HepG2 (cell line): ENCODE measurements around the gene SLC8A2. TPM values are rescaled to one million over a fixed set of nuclear protein-coding genes. Genes with fewer than 3 reads are reported as not detected.
"Not testable (repeated sequence)": the region's sequence is repeated elsewhere in the genome, so short reads cannot be mapped to it uniquely, and the experiment has no call there.

Experiments
- ATAC-seq: fragments of 200-7000 bp; cut with Tn5 transposase; 3 replicates; pipeline ENCODE4 v1.9.1; 2020; ENCODE audit warnings: mild to moderate bottlenecking, moderate library complexity
- BruUV-seq: library from RNA; stranded (reverse); fragments of 400-500 nt; replicated peaks from 2 replicates; lab custom pipeline; 2021; lab: Mats Ljungman, UMichigan
- CTCF ChIA-PET: fragments of 300-600 bp; formaldehyde crosslinking; extraction: SDS; loops from one replicate; lab custom pipeline; 2021; ENCODE audit warnings: low total read pairs, inconsistent platforms, low intra/inter-chr PET ratio; lab: Yijun Ruan, JAX
- POLR2A ChIA-PET: fragments of 350-600 bp; sonication (Branson Sonifier 250); formaldehyde crosslinking; loops from one replicate; lab custom pipeline; 2020; ENCODE audit warnings: antibody characterized with exemption, inconsistent platforms; lab: Yijun Ruan, JAX
- DNase-seq: peaks from one replicate; pipeline ENCODE4 v3.0.0-alpha.2; 2015; ENCODE audit warnings: low spot score
- FAIRE-seq: peaks from 3 replicates; lab custom pipeline; 2011; peaks lifted over from hg19 to GRCh38; lab: Jason Lieb, UNC
- H2AFZ ChIP-seq: one replicate; pipeline ENCODE4 v1.6.1; 2011; ENCODE audit warnings: low read length, inconsistent platforms
- H3K27ac ChIP-seq: fragments of 300-600 bp; 3 replicates; pipeline ENCODE4 v1.8.0; 2011; ENCODE audit warnings: mixed run types, mild to moderate bottlenecking, mixed read lengths, low read length, inconsistent platforms; ENCODE audit not compliant: insufficient read depth; ENCODE audit errors: extremely low read length
- H3K27me3 ChIP-seq, 2 experiments: fragments of 200-600 bp in 1 of 2; 2 replicates in 1 of 2; 3 replicates in 1 of 2; pipeline versions ENCODE4 v1.6.0 to v1.8.0; 2011; ENCODE audit warnings: low read length in 2 of 2, mild to moderate bottlenecking in 2 of 2, moderate library complexity in 2 of 2, inconsistent platforms in 1 of 2; ENCODE audit not compliant: insufficient read depth in 2 of 2, control insufficient read depth in 1 of 2
- H3K36me3 ChIP-seq, 2 experiments: fragments of 200-600 bp in 1 of 2; replicated peaks in 1 of 2; 2 replicates in 1 of 2; 3 replicates in 1 of 2; pipeline versions ENCODE4 v1.5.1 to v1.8.0; 2011; ENCODE audit warnings: low read length in 2 of 2, inconsistent platforms in 1 of 2; ENCODE audit not compliant: insufficient read depth in 2 of 2, control insufficient read depth in 1 of 2
- H3K4me1 ChIP-seq: 2 replicates; pipeline ENCODE4 v1.5.1; 2012; ENCODE audit warnings: low read length, inconsistent platforms; ENCODE audit not compliant: insufficient read depth
- H3K4me2 ChIP-seq: 2 replicates; pipeline ENCODE4 v1.6.0; 2011; ENCODE audit warnings: low read depth, low read length, inconsistent platforms
- H3K4me3 ChIP-seq, 3 experiments: fragments of 200-600 bp in 1 of 3; sonication (generic), shearing (Covaris generic) in 1 of 3; replicated peaks in 1 of 3; 2 replicates each; pipeline ENCODE4 v1.5.1; 2011 to 2016; ENCODE audit warnings: low read length in 3 of 3, inconsistent platforms in 2 of 3, low read depth in 2 of 3, mild to moderate bottlenecking in 2 of 3, control low read depth in 1 of 3, mixed read lengths in 1 of 3; ENCODE audit not compliant: insufficient read depth in 1 of 3
- H3K79me2 ChIP-seq: one replicate; pipeline ENCODE4 v1.6.1; 2011; ENCODE audit warnings: low read length, inconsistent platforms; ENCODE audit not compliant: insufficient read depth
- H3K9ac ChIP-seq: 2 replicates; pipeline ENCODE4 v1.6.0; 2011; ENCODE audit warnings: mild to moderate bottlenecking, low read depth, low read length, inconsistent platforms; ENCODE audit not compliant: insufficient read depth
- H3K9me3 ChIP-seq: 2 replicates; pipeline ENCODE4 v1.5.1; 2012; ENCODE audit warnings: mild to moderate bottlenecking, low read length
- H4K20me1 ChIP-seq: 2 replicates; pipeline ENCODE4 v1.6.0; 2011; ENCODE audit warnings: inconsistent platforms, mild to moderate bottlenecking, low read length, moderate library complexity; ENCODE audit not compliant: insufficient read depth
- CEBPB ChIP-seq: IDR thresholded peaks from 2 replicates; pipeline ENCODE4 v1.6.1; 2011; ENCODE audit warnings: low read depth, low read length, improper control_type of control experiment, borderline replicate concordance
- NFYC ChIP-seq: IDR thresholded peaks from 2 replicates; pipeline ENCODE4 v1.6.1; 2016; ENCODE audit warnings: missing genetic modification reagents, missing compliant biosample characterization
- POLR2G ChIP-seq: fragments of 200-400 bp; formaldehyde crosslinking; IDR thresholded peaks from 2 replicates; pipeline ENCODE4 v1.6.1; 2018; ENCODE audit warnings: mild to moderate bottlenecking, low read depth, low read length, moderate library complexity
- SYNCRIP ChIP-seq: fragments of 200-400 bp; formaldehyde crosslinking; IDR thresholded peaks from 2 replicates; pipeline ENCODE4 v1.6.1; 2018; ENCODE audit warnings: mild to moderate bottlenecking, low read depth, low read length; ENCODE audit not compliant: insufficient read depth
- WGBS: methylation state at CpG from one replicate; pipeline ENCODE4 v1.1.6; 2017; ENCODE audit warnings: low lambda C conversion rate; 5-methylcytosine and 5-hydroxymethylcytosine counted together
- in situ Hi-C: cut with HindIII; loops from 2 replicates; pipeline ENCODE4 v1.10.0; 2017; ENCODE audit warnings: low pct_unique_long_range_greater_than_20kb; ENCODE audit not compliant: extremely low pct_ligation_motif_present
- intact Hi-C: fragments of 100-400 bp; cut with micrococcal nuclease; formaldehyde crosslinking; loops from one replicate; pipeline ENCODE4 v1.10.0; 2022; ENCODE audit not compliant: unreplicated experiment
- polyA plus RNA-seq, 8 experiments: library from polyadenylated mRNA; depleted of rRNA in 3 of 8; stranded (reverse) in 7 of 8; unstranded in 1 of 8; fragments of >200 nt; fragmentation: Illumina TruSeq in 4 of 8; extraction: Trizol in 4 of 8; gene quantifications; 2 replicates each; pipeline versions ENCODE4 v1.2.1 to v1.2.3, GENCODE V29; 2011 to 2016; ENCODE audit warnings: low read depth in 4 of 8, missing spikeins in 1 of 8, mixed read lengths in 1 of 8; ENCODE audit not compliant: insufficient read depth in 1 of 8
- total RNA-seq, 5 experiments: library from RNA; depleted of rRNA; stranded (reverse); fragments of >200 nt; fragmentation: Illumina TruSeq; extraction: Trizol; gene quantifications; 2 replicates each; pipeline ENCODE4 v1.2.3, GENCODE V29; 2016; ENCODE audit warnings: low read depth in 1 of 5
- TF ChIP-seq, protein P1 (sequence below): sonication (generic); formaldehyde crosslinking; IDR thresholded peaks from 2 replicates; pipeline ENCODE4 v1.5.0; 2020; ENCODE audit warnings: mild to moderate bottlenecking, missing genetic modification reagents
- TF ChIP-seq, protein P2 (sequence below): fragments of 450-650 bp; IDR thresholded peaks from 2 replicates; pipeline ENCODE4 v1.6.1; 2016

SLC8A2 gene
- total and polyA plus RNA-seq, 2 of the 13 experiments (the other 11 are each of a cell fraction or from before 2014, with no cell fraction given) = 0.02 TPM; not detected in 1

DNA sequence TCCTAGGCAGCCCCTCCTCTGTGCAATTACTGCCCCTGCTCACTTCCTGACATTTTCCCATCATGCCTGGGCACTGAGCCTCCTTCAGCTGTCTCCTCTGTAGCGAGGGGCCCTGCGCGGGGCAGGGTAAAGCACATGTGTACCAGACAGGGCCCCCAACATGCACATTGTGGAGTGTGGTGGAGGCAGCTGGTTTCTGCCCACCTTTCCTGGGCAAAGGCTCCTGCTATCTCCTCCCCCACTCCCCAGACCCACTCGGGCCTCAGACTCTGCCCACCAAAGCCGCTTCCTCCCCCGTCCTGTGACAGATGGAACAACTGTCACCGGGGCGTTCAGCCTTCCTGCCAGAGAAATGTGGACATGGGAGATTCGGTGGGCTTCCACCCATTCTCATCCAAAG lies 15.2 kb upstream of the SLC8A2 start:
- Histone ChIP-seq H3K27ac (no peak overlapping the region), H3K36me3 (peaks cover 14 to 17% of the 10 kb centered on the region in 2 experiments; a peak in 4 of 5 replicates), H3K9me3 (no peaks in the 10 kb centered on the region), H3K79me2 (no peaks in the 10 kb centered on the region), H3K9ac (no peak overlapping the region), H2AFZ (no peak overlapping the region), H3K4me2 (no peak overlapping the region), H4K20me1 (no peaks in the 10 kb centered on the region), H3K4me3 (no peak overlapping the region), H3K4me1 (peaks cover 12% of the 10 kb centered on the region), H3K27me3 (no peaks in the 10 kb centered on the region)
- intact Hi-C loops (no loop called here), in situ Hi-C loops (no loop called here)
- POLR2A ChIA-PET = no interaction called here
- FAIRE-seq (no peak), ATAC-seq (no peak), DNase-seq (no peak)
- TF ChIP-seq, protein P1, sequence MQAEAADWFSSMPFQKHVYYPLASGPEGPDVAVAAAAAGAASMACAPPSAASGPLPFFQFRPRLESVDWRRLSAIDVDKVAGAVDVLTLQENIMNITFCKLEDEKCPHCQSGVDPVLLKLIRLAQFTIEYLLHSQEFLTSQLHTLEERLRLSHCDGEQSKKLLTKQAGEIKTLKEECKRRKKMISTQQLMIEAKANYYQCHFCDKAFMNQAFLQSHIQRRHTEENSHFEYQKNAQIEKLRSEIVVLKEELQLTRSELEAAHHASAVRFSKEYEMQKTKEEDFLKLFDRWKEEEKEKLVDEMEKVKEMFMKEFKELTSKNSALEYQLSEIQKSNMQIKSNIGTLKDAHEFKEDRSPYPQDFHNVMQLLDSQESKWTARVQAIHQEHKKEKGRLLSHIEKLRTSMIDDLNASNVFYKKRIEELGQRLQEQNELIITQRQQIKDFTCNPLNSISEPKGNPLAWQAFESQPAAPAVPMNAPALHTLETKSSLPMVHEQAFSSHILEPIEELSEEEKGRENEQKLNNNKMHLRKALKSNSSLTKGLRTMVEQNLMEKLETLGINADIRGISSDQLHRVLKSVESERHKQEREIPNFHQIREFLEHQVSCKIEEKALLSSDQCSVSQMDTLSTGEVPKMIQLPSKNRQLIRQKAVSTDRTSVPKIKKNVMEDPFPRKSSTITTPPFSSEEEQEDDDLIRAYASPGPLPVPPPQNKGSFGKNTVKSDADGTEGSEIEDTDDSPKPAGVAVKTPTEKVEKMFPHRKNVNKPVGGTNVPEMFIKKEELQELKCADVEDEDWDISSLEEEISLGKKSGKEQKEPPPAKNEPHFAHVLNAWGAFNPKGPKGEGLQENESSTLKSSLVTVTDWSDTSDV = no peak
- TF ChIP-seq NFYC (CRISPR knock-in tag) = no peak
- TF ChIP-seq, protein P2, sequence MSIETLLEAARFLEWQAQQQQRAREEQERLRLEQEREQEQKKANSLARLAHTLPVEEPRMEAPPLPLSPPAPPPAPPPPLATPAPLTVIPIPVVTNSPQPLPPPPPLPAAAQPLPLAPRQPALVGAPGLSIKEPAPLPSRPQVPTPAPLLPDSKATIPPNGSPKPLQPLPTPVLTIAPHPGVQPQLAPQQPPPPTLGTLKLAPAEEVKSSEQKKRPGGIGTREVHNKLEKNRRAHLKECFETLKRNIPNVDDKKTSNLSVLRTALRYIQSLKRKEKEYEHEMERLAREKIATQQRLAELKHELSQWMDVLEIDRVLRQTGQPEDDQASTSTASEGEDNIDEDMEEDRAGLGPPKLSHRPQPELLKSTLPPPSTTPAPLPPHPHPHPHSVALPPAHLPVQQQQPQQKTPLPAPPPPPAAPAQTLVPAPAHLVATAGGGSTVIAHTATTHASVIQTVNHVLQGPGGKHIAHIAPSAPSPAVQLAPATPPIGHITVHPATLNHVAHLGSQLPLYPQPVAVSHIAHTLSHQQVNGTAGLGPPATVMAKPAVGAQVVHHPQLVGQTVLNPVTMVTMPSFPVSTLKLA = peak; percentile 53
- no peak for TF ChIP-seq SYNCRIP
- peak; percentile 22; the same call in 1 of the 2 replicates for TF ChIP-seq POLR2G
- no peak for TF ChIP-seq CEBPB
- WGBS = 90% methylated on average over 6 of the region's 9 CpGs
- BruUV-seq = no TSS peak
- CTCF ChIA-PET = no interaction called here

DNA sequence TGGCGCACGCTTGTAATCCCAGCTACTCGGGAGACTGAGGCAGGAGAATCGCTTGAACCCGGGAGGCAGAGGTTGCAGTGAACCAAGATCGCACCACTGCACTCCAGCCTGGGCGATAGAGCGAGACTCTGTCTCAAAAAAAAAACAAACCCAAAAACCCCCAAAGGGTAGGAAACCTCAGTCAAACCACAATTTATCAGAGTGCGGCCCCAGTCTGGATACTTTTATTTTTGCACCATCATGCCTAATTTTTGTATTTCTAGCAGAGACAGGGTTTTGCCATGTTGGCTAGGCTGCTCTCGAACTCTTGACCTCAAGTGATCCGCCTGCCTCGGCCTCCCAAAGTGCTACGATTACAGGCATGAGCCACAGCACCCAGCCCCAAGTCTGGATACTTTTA lies 14.5 kb upstream of the SLC8A2 start:
- in situ Hi-C loops, H3K9me3 ChIP-seq, H3K27ac ChIP-seq, FAIRE-seq, H4K20me1 ChIP-seq, H2AFZ ChIP-seq, H3K4me2 ChIP-seq, DNase-seq, BruUV-seq, H3K79me2 ChIP-seq, intact Hi-C loops, H3K4me3 ChIP-seq, CTCF ChIA-PET, H3K27me3 ChIP-seq, ATAC-seq, POLR2A ChIA-PET, H3K9ac ChIP-seq: not testable (repeated sequence)
- Histone ChIP-seq H3K36me3 (peaks cover 14 to 17% of the 10 kb centered on the region in 2 experiments; a peak in 4 of 5 replicates), H3K4me1 (peaks cover 12% of the 10 kb centered on the region)
- WGBS = 96% methylated on average over 12 of the region's 13 CpGs
